ENCODE measurements around the gene IL12RB1. TPM values are rescaled to one million over a fixed set of nuclear protein-coding genes. Genes with fewer than 3 reads are reported as not detected.
A peak's percentile ranks its signal among the peaks of the same experiment; 100 is the strongest.

Gene IL12RB1
- total and polyA plus RNA-seq, 2 of the 13 experiments (the other 11 are each of a cell fraction or from before 2014, with no cell fraction given): 0.03 to 0.04 TPM

DNA sequence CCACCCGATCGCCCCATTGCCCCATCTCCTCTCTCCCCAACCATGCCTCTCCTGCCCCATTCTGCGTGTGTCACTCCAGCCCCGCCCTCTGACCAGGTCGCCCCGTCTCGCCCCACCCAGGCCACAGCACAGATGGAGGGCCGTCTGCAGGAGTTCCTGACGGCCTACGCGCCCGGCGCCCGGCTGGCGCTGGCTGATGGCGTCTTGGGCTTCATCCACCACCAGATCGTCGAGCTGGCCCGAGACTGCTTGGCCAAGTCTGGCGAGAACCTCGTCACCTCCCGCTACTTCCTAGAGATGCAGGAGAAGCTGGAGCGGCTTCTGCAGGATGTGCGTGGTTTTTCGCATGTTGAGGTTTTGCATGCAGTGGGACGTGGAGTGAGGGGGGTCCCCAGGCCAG lies 37.1 kb upstream of the IL12RB1 start:
- BruUV-seq (replicated peaks): no TSS peak
- WGBS (ENCODE audit: low lambda C conversion rate): 94% methylated on average over 26 of the region's 26 CpGs
- Histone ChIP-seq H3K36me3 (replicated peaks in 1 of 2; ENCODE audit: control insufficient read depth in 1 of 2, insufficient read depth in 2 of 2, low read length in 2 of 2) (peaks cover 15 to 51% of the 10 kb centered on the region in 2 experiments), H3K27ac (ENCODE audit: extremely low read length, insufficient read depth, low read length) (no peak overlapping the region), H3K4me1 (ENCODE audit: insufficient read depth, low read length) (peaks cover 10% of the 10 kb centered on the region), H3K27me3 (ENCODE audit: control insufficient read depth in 1 of 2, insufficient read depth in 2 of 2, low read length in 2 of 2) (no peaks in the 10 kb centered on the region), H3K79me2 (ENCODE audit: insufficient read depth, low read length) (peaks cover 8% of the 10 kb centered on the region), H2AFZ (ENCODE audit: low read length) (no peak overlapping the region), H3K9me3 (ENCODE audit: low read length) (no peaks in the 10 kb centered on the region), H4K20me1 (ENCODE audit: insufficient read depth, low read length) (no peaks in the 10 kb centered on the region), H3K4me2 (ENCODE audit: low read depth, low read length) (no peak overlapping the region), H3K9ac (ENCODE audit: insufficient read depth, low read depth, low read length) (no peak overlapping the region), H3K4me3 (replicated peaks in 1 of 3; ENCODE audit: insufficient read depth in 1 of 3, low read depth in 2 of 3, low read length in 3 of 3) (no peak overlapping the region)
- POLR2A ChIA-PET: no interaction called here
- TF ChIP-seq ZNF709 (CRISPR knock-in tag; IDR thresholded peaks at IDR 0.05) (no peak), AGO2 (optimal IDR thresholded peaks at IDR 0.05; ENCODE audit: low read depth, low read length) (peak; percentile 24)
- CTCF ChIA-PET (ENCODE audit: low intra/inter-chr PET ratio, low total read pairs): no interaction called here
- intact Hi-C loops (cut with micrococcal nuclease; ENCODE audit: unreplicated experiment) (no loop called here), in situ Hi-C loops (cut with HindIII; ENCODE audit: extremely low pct_ligation_motif_present, low pct_unique_long_range_greater_than_20kb) (no loop called here)
- DNase-seq (ENCODE audit: low spot score) (no peak), FAIRE-seq (no peak), ATAC-seq (no peak)

DNA sequence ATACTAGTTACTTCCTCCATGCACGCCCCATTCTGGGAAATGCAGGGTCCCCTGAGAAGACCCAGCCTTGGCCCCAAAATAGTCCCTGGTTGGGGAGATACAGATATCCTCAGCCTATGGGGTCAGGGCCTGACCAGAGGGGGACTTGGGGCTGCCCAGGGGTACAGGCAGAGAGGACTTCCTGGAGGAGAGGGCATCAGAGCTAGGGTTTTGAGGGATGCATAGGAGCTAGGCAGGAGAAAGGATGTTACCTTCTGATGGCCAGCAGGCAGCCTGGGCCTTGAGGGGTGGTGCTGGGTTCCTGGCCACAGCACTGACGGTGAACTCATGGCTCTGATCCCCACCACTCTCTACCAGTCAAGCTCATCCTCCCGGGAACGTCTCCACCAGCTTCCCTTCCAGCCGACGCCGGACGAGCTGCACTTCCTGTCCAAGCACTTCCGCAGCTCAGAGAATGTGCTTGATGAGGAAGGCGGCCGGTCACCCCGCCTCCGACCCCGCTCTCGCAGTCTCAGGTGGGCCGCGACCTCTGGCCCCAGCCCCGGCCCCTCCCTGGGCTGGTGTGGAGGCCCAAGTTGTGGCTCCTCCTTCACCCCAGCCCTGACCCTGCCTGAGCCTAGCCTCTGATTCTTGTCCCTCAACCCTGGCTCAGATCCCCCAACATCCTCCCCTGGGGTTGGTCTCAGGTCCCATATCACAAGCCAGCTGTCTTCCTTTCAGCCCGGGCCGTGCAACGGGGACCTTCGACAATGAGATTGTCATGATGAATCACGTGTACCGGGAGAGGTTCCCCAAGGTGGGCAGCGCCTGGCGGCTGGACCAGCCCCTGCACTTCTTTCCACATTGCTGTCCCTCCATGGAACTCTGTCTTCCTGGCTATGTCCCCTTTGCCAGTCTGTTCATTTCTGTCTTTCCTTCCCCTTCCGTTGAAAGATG lies 36.4 kb upstream of the IL12RB1 start:
- Histone ChIP-seq H3K36me3 (replicated peaks in 1 of 2; ENCODE audit: control insufficient read depth in 1 of 2, insufficient read depth in 2 of 2, low read length in 2 of 2) (peaks cover 12 to 44% of the 10 kb centered on the region in 2 experiments), H3K4me1 (ENCODE audit: insufficient read depth, low read length) (peaks cover 17% of the 10 kb centered on the region), H4K20me1 (ENCODE audit: insufficient read depth, low read length) (no peaks in the 10 kb centered on the region), H3K27me3 (ENCODE audit: control insufficient read depth in 1 of 2, insufficient read depth in 2 of 2, low read length in 2 of 2) (no peaks in the 10 kb centered on the region), H3K79me2 (ENCODE audit: insufficient read depth, low read length) (peaks cover 15% of the 10 kb centered on the region), H3K4me2 (ENCODE audit: low read depth, low read length) (no peak overlapping the region), H3K27ac (ENCODE audit: extremely low read length, insufficient read depth, low read length) (no peak overlapping the region), H3K9me3 (ENCODE audit: low read length) (no peaks in the 10 kb centered on the region), H2AFZ (ENCODE audit: low read length) (no peak overlapping the region), H3K4me3 (replicated peaks in 1 of 3; ENCODE audit: insufficient read depth in 1 of 3, low read depth in 2 of 3, low read length in 3 of 3) (no peak overlapping the region), H3K9ac (ENCODE audit: insufficient read depth, low read depth, low read length) (no peak overlapping the region)
- in situ Hi-C loops (cut with HindIII; ENCODE audit: extremely low pct_ligation_motif_present, low pct_unique_long_range_greater_than_20kb): no loop called here
- ATAC-seq (no peak), FAIRE-seq (no peak), DNase-seq (ENCODE audit: low spot score) (no peak)
- intact Hi-C loops (cut with micrococcal nuclease; ENCODE audit: unreplicated experiment): no loop called here
- TF ChIP-seq YY1 (IDR thresholded peaks at IDR 0.05; ENCODE audit: insufficient read depth, insufficient replicate concordance, low read depth, low read length) (no peak), ARID3A (IDR thresholded peaks at IDR 0.05; ENCODE audit: low read depth, low read length) (no peak), MZF1 (CRISPR knock-in tag; IDR thresholded peaks at IDR 0.05; ENCODE audit: borderline replicate concordance) (no peak), POGK (CRISPR knock-in tag; conservative IDR thresholded peaks at IDR 0.05) (no peak), KDM6A (CRISPR knock-in tag; IDR thresholded peaks at IDR 0.05; ENCODE audit: low read depth) (no peak), JDP2 (CRISPR knock-in tag; IDR thresholded peaks at IDR 0.05; ENCODE audit: borderline replicate concordance) (no peak), CBFB (CRISPR knock-in tag; IDR thresholded peaks at IDR 0.05) (no peak), JUND (CRISPR knock-in tag; IDR thresholded peaks at IDR 0.05) (no peak), ZNF432 (CRISPR knock-in tag; IDR thresholded peaks at IDR 0.05; ENCODE audit: borderline replicate concordance) (no peak)
- POLR2A ChIA-PET: interaction anchor here (0.8 kb wide), 1 partner anchor 52 kb away, joined by 3 read pairs; no protein-coding TSS in a partner anchor
- BruUV-seq (replicated peaks): no TSS peak
- CTCF ChIA-PET (ENCODE audit: low intra/inter-chr PET ratio, low total read pairs): no interaction called here
- WGBS (ENCODE audit: low lambda C conversion rate): 98% methylated on average over 22 of the region's 27 CpGs
